ENCODE data around the gene IER5. TPM values are rescaled to one million over a fixed set of nuclear protein-coding genes. Genes with fewer than 3 reads are reported as not detected.

Gene IER5
- total RNA-seq, 1 donor from 2014 or later = 18.0 TPM

DNA sequence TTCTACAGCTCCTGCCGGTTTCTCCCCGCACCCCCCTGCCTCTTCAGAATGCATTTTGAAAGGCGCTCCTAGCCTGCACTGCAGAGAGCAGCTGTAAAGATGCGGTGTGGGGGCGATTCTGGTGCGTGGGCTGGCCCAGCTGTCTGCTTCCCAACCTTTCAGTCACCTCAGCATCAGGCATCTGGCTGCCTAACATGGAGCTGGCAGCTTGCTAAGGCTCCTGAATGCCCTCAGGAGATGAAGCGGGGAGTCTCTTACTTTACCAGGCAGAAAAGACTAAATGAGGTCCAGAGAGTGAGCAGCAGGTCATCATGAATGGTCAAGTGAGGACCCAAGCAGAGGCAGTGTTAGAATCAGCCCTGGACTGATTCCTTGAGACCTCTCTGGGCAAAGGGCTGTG is 8.7 kb downstream of the IER5 start:
- Mint-ChIP-seq H3K27me3 (ENCODE audit: unreplicated experiment) (peaks cover 10% of the 10 kb centered on the region), H3K9me3 (ENCODE audit: unreplicated experiment) (no peaks in the 10 kb centered on the region), H3K4me1 (ENCODE audit: unreplicated experiment) (peaks cover 58% of the 10 kb centered on the region), H3K4me3 (ENCODE audit: unreplicated experiment) (no peak overlapping the region), H3K27ac (ENCODE audit: unreplicated experiment) (no peak overlapping the region), H3K36me3 (ENCODE audit: low read depth, unreplicated experiment) (peaks cover 9% of the 10 kb centered on the region)
- DNase-seq (ENCODE audit: low spot score) = no peak
- TF ChIP-seq, protein P1, sequence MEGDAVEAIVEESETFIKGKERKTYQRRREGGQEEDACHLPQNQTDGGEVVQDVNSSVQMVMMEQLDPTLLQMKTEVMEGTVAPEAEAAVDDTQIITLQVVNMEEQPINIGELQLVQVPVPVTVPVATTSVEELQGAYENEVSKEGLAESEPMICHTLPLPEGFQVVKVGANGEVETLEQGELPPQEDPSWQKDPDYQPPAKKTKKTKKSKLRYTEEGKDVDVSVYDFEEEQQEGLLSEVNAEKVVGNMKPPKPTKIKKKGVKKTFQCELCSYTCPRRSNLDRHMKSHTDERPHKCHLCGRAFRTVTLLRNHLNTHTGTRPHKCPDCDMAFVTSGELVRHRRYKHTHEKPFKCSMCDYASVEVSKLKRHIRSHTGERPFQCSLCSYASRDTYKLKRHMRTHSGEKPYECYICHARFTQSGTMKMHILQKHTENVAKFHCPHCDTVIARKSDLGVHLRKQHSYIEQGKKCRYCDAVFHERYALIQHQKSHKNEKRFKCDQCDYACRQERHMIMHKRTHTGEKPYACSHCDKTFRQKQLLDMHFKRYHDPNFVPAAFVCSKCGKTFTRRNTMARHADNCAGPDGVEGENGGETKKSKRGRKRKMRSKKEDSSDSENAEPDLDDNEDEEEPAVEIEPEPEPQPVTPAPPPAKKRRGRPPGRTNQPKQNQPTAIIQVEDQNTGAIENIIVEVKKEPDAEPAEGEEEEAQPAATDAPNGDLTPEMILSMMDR (IDR thresholded peaks at IDR 0.05; ENCODE audit: unreplicated experiment) = no peak

DNA sequence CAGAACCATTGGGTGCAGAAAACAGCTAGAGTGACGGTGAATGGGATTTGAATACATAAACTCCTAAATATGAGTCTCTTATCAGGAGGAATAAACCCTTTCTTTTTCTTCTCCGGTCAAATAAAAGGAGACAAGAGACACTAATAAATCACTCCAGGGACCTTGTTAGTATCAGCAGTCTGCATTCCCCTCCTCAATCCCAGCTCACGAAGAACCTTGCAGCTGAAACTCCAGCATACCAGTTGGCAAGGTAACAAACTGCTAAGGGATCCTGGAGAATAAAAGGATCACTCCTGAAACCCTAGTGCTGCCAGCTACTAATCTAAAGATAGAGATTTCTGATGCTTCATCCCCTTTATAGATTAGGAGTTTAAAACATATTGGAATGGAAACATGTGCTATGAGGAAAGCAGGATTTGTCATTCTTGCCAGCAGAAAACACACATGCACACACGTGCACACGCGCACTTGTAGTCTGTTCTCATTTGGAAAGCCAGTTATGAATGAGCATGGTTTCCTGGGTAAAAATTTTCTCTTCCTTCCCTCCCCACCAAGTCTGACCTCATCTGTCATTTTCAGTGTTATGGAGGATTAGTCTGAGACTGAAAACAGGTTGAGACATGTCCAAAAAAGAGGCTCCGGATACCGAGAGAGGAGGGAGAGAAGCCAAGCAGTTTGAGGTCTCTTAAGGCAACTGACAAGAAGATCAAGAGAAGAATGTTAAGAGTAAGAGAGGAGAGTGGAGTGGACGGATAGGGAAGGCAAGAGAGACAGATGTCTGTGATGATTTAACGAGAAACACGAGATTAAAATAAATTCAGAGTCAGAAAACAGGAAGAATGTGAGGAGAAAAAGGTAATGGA is 10.9 kb downstream of the IER5 start:
- Mint-ChIP-seq H3K9me3 (ENCODE audit: unreplicated experiment) (no peaks in the 10 kb centered on the region), H3K27ac (ENCODE audit: unreplicated experiment) (peak overlapping the region; percentile 11), H3K27me3 (ENCODE audit: unreplicated experiment) (peaks cover 12% of the 10 kb centered on the region), H3K4me3 (ENCODE audit: unreplicated experiment) (peak overlapping the region; percentile 3), H3K4me1 (ENCODE audit: unreplicated experiment) (peaks cover 65% of the 10 kb centered on the region), H3K36me3 (ENCODE audit: low read depth, unreplicated experiment) (peaks cover 9% of the 10 kb centered on the region)
- no peak for DNase-seq (ENCODE audit: low spot score)
- TF ChIP-seq, protein P1 (IDR thresholded peaks at IDR 0.05; ENCODE audit: unreplicated experiment) = no peak

DNA sequence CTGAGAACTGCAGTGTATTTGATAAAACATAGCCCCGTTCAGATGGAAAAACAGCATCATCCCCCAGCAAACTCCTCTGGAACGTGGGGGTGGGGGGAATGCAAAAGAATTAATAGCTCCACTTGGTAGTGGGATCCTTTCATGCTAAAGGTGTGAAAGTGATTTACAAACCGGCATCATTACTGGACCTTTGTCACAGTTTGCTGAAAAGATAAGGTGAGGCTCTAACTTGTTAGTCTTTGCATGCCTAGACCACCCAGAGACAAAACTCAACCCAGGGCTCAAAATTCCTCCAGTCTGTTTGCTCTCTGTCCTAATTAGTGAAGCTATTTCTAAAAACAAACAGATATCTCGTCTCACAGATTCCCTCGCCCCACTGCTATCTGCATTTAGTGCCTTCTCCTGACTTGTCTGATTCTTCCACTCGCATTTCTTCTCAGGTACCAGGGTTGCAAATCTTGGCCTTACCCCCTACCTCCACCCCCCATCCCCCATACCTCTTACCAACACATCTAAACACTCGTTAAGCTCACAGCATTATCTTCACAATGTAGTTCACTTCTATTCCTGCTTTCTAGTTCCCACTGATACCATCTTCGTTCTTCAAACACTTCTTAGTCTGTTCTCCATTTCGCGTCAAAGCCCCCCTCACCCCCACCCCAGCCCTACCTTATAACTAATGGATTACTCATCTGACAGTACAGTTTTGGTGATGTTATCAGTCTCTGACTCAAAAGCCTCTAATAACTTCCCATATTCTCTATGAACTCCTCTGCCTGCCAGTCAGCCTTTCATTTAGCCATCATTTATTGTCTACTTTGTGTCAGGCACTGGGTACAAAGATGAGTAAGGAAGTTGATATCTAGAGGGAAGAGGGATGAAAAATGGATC is 11.8 kb downstream of the IER5 start:
- H3K27me3 Mint-ChIP-seq (ENCODE audit: unreplicated experiment) = peaks cover 14% of the 10 kb centered on the region
- DNase-seq (ENCODE audit: low spot score) = no peak
- peaks cover 60% of the 10 kb centered on the region for H3K4me1 Mint-ChIP-seq (ENCODE audit: unreplicated experiment)
- peaks cover 9% of the 10 kb centered on the region for H3K36me3 Mint-ChIP-seq (ENCODE audit: low read depth, unreplicated experiment)
- H3K4me3 Mint-ChIP-seq (ENCODE audit: unreplicated experiment) = peak overlapping the region; percentile 57
- no peaks in the 10 kb centered on the region for H3K9me3 Mint-ChIP-seq (ENCODE audit: unreplicated experiment)
- H3K27ac Mint-ChIP-seq (ENCODE audit: unreplicated experiment) = peak overlapping the region; percentile 67
- TF ChIP-seq, protein P1 (IDR thresholded peaks at IDR 0.05; ENCODE audit: unreplicated experiment) = no peak

DNA sequence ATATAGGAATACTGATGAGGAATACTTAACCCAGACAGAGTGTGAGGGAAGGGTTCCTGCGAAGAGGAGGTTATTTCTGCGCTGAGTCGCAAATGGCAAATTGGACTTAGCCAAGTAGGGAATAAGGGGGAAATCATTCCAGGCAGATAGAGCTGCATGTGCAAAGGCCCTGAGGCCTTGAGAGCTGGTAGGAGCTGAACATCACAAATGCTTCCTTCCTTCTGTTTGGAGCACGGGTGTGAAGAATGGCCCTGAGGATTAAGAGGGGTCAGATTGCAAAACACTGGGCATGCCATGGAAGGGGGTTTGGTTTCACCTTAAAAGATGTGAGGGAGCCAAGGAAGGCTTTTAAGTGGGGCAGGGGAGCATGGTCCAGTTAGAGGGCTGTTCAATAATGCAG is 12.4 kb downstream of the IER5 start:
- H3K9me3 Mint-ChIP-seq (ENCODE audit: unreplicated experiment) = no peaks in the 10 kb centered on the region
- H3K4me3 Mint-ChIP-seq (ENCODE audit: unreplicated experiment) = peak overlapping the region; percentile 57
- no peak for DNase-seq (ENCODE audit: low spot score)
- H3K27me3 Mint-ChIP-seq (ENCODE audit: unreplicated experiment) = peaks cover 17% of the 10 kb centered on the region
- peak overlapping the region; percentile 67 for H3K27ac Mint-ChIP-seq (ENCODE audit: unreplicated experiment)
- peaks cover 58% of the 10 kb centered on the region for H3K4me1 Mint-ChIP-seq (ENCODE audit: unreplicated experiment)
- H3K36me3 Mint-ChIP-seq (ENCODE audit: low read depth, unreplicated experiment) = peaks cover 11% of the 10 kb centered on the region
- TF ChIP-seq, protein P1 (IDR thresholded peaks at IDR 0.05; ENCODE audit: unreplicated experiment) = no peak
